GM10266 (cell line): ENCODE data around the gene NFATC4.
A peak's percentile ranks its signal among the peaks of the same experiment; 100 is the strongest.

Experiments
- DNase-seq: peaks from one replicate; pipeline ENCODE4 v3.0.0; 2012; ENCODE audit errors: extremely low spot score
- CTCF ChIP-seq: IDR thresholded peaks from 2 replicates; pipeline ENCODE4 v1.5.1; 2012; ENCODE audit warnings: mild to moderate bottlenecking, low read depth; ENCODE audit not compliant: control insufficient read depth, insufficient read depth; ENCODE audit errors: missing control alignments

The NFATC4 gene

GRCh38 chr14:24334431-24335291 is 33.3 kb upstream of the NFATC4 start, which contains the start of gene ADCY4:
ADCY4 (minus strand) TSS chr14:24335071; CDS start chr14:24334652, 419 bp downstream.
- DNase-seq = no peak
- no peak for TF ChIP-seq CTCF

GRCh38 chr14:24335461-24336171 is 32.4 kb upstream of the NFATC4 start:
- peak; percentile 12 for DNase-seq

GRCh38 chr14:24337144-24337823 is 30.7 kb upstream of the NFATC4 start:
- DNase-seq = peak; percentile 4
- TF ChIP-seq CTCF = no peak

More at GRCh38 chr14:24335461-24336171, 32.4 kb upstream of the NFATC4 start:
- TF ChIP-seq CTCF = no peak

- no peak for TF ChIP-seq CTCF
- no peak for DNase-seq
These were observed 30.2 kb upstream of the NFATC4 start for GRCh38 chr14:24337824-24338175.

- DNase-seq = no peak
- no peak for TF ChIP-seq CTCF
These were observed 29.1 kb upstream of the NFATC4 start for GRCh38 chr14:24338843-24339242.

- TF ChIP-seq CTCF = no peak
These were observed 28.5 kb upstream of the NFATC4 start, which contains the start of gene RIPK3 for GRCh38 chr14:24339284-24340151. RIPK3 (minus strand) TSS chr14:24339991; CDS start chr14:24339826, 165 bp downstream.

More at GRCh38 chr14:24339284-24340151, 28.5 kb upstream of the NFATC4 start, which contains the start of gene RIPK3:
- DNase-seq = peak; percentile 79
